Measurements from ENCODE around the gene DNAJA2.
"Not testable (repeated sequence)": the region's sequence is repeated elsewhere in the genome, so short reads cannot be mapped to it uniquely, and the experiment has no call there.

The DNAJA2 gene

DNA sequence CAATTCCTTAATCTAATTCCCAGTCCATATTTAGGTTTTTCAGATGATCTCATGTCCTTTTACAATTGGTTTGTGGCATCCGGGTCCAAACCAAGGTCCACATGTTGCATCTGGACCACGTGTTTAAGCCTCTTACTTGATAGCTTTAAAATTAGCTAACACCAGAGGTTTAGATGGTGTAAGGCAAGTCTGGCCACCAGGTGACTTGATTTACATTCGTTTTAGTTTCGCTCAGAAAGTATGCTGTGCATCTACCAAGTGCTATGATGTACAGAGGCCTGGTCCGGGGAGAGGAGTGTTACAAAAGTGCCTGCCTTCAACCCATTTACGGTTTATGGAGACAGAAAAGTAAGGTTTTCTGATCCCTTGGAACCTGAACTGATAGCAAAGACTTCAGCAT is 878 bp upstream of the DNAJA2 start:
- DNase-seq, result no peak

DNA sequence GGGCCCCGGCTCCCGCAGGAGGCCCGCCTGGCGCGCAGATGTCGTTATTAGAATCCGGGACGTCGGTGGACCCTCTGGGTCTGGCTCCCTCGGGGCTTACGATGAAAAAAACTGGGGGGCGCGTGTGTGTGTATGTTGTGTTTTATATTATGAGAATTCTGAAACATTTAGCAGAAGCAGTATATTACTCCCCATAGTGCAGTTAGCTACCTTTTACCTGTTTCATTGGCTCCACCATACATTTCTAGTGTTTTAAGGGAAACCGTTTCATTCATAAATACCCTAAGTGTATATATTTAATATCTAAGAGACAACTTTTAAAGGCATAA is 486 bp upstream of the DNAJA2 start:
- no peak for DNase-seq

DNA sequence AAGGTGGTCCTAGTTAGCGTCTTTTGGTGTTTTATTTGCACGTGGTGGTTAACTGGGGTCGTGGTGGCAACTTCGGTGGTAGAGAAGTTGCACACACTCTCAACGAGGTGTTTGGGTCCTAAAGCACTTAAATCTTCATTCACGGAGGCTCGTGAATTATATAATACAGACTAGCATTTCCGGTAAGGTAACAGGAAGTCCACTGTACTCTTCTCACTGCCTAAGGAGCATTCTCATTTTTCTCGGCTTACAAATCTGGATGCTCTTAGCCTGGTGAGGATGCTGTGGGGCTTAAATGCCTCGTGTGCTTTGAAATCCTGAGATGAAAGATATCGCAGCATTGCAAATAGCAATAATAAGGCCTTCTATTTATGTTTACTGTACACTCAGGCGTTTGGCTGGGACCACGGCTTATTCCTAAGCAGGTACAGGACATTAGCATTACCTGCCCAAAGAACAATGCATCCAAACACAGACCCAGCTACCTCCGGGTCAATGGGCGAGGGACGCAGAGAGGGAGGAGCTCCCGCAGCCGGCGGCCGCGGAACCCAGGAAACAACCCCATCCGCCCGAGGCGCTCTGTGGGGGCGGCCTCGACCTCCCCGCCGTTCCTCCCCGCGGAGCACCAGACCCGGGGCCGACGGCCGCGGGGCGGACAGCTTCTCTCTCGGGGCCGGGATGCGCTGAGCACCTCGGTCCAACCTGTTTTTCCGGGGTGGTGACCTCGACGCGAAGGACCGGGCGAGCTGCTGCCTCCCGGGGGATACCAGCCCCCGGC is 856 bp downstream of the DNAJA2 start:
- DNase-seq, result no peak

DNA sequence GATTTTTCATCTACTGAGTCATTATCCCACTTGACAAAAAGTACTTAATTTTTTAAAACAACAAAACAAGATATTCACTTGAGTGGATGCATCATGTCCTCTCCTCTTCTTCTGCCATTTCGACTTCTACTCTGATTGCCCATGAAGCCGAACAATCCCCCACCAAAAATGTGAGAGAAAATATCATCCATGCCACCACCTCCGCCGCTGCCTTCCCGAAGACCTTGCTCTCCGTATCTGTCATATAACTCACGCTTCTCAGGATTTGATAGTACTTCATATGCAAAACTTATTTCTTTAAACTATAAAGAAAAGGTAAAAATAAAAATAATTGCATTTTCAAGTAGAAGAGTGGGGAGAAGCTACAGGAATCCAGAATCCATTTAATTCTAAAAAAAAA is 2.2 kb downstream of the DNAJA2 start:
- DNase-seq, result no peak

DNA sequence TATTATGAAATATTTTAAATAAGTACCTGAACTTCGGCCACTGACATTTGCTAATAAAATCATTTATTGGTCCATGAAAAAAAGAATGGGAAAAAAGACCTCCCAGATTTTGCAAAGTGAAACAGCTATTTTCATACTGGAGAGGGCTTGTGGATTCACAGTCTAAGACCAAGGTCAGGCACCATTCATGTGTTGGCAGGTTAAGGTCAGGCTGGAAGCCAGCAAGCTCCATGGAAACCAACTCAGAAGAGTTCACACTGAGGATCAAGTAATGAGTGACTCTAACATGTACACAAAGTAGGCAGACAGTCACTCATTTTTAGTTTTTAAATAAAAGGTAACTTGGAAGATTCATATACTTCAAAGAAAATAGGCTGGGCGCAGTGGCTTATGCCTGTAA is 3.4 kb downstream of the DNAJA2 start:
- no peak for DNase-seq

DNA sequence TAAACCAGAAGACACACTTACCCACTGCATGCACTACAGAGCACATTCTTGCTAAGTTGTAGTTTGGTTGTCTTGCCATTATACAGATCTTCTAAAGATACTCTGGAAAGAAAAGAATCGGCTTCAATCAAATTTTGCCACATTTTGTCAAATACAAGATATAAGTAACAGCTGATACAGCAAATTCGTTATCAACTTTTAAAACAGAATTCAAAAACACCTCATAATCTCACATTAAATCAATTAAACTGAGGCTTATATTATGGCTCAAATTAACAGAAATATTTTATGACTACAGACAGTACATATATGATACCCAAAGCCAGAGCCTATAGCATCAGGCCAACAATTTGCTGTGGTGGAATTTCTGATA is 5.4 kb downstream of the DNAJA2 start:
- no peak for DNase-seq

DNA sequence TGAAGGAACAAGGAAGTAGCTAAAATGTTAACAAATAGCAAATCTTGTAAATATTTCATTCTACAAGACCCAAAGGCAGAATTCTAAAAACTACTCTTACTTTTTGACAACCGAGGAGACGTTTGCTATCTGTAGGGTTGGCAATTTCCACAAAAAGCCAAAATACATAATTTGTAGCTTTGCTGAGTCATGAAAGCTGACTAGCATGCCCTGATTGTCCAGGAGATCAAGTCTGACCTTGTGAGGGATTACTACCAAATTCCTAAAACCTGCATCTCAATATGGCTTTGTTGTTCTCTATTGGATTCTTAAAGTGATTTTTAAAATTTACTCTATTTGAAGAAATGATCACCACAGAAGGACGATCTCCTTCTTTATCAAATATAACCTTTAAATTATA is 10.8 kb downstream of the DNAJA2 start:
- DNase-seq, result no peak

DNA sequence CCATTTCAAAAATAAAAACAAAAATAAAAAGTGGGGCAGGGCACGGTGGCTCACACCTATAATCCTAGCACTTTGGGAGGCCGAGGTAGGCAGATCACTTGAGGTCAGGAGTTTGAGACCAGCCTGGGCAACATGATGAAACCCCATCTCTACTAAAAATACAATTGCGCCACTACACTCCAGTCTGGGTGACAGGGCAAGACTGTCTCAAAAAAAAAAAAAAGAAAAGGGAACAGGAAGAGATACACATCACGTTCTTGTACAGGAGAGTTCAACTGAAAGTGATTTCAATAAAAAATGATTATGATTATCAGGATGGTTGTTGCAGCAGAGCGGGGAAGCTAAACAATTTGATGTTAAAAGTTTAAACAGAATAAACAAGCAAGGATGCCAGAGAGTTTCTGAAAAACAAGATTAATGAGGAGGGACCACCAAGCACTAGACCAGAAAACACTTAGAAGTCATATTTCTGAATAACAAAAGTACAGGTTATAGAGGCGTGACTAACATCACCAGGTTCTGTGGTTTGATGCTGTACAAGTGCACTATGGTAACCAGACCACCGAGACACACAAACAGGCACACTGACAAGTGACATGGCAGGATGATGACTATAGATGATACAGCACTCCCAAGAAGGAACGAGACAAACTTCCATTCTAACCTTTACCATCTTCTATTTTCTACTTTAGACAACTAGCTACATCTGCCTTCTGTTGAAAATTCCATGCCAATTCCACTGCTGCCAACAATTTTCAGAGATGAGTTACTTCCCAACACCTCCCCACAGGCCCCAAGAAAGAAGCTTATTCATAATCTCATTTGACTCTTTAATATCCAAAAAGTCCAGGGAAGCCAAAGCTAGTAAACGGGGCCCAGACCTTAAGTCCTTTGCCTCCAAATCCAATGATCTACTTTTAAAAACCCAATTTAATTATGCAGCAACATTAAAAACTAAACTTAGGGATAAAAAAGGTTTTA is 11.8 kb downstream of the DNAJA2 start:
- DNase-seq, result no peak

DNA sequence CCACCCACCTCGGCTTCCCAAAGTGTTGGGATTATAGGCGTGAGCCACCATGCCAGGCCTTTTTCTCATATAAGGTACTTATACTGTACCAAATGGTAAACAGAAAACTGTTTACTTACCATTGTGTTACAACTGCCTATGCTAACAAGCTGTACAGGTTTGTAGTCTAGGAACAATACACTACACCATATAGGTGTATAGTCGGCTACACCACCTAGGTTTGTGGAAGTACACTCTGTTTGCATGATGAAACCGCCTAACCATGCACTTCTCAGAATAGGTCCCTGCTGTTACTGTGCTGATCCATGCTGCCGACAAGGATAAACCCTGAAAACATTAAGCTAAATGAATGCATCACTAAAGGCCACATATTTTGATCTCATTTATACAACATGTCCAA is 18.9 kb downstream of the DNAJA2 start:
- DNase-seq, result no peak

DNA sequence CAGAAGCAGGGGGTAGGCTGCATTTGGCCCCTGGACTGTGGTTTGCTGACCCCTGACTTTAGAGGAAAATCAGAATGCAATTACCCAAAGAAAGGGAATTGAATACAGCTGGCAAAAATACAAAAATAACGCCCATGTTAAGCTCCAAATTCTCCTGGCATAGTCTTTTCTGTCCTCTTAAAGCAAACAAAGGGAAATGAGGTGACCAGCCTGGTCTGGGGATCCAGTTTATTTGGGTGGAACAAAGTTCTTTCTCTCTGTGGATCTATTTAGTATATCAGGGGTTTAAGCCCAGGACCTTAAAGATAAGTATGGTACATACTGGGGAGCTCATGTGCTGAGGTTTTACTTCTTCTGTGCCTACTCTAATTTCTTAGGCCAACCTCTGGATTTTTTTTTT is 23.5 kb downstream of the DNAJA2 start:
- DNase-seq, result no peak

DNA sequence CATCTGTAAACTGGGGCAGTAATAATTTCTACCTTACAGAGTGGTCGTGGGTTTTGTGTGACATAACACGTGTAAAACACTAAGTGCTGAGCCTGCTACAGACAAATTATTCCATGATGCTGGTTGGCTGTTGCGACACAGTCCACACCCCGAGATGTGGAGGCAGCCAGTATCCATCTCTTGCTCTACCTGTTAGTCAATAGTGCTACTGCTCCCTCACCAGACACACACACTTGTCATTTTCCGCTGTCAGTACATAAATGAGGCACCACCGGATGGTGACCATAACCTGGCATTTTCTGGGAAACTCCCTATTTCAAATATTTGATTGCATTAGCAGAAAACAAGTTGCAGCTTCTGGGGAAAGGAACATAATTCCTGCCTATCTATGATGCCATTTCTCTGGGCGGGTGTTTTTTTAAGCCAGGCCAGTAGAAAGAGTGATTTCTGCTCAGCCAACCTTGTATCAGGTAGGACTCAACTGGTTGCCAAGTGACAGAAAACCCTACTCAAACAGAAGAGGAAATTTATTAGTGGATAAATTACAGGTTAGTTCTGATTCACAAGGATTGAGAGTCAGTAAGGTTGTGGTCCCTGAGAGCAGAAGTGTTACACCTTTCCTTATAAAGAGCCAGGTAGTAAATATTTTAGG is 24.1 kb downstream of the DNAJA2 start:
- DNase-seq, result no peak

DNA sequence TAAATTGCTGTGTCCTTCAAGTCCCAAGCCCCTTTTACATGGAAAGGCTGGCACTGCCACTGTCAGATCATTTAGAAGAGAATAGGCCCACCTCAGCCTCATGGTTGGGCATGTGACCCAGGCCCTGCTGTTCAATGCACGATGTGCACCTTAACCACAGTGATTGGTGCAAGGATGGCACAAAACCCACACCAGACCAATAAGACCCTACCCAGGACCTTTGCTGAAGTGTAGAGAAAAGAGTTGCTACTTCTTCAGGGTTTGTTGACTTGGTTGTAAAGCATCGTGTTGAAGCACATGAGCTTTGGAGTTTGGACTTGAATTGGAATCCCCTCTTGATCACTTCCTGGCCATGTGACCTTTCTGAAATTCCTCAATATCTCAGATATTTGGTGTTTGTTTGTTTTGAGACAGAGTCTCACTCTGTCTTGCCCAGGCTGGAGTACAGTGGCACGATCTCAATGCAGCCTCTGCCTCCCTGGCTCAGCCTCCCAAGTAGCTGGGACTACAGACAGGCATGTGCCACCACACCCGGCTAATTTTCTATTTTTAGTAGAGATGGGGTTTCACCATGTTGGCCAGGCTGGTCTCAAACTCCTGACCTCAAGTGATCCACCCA is 24.8 kb downstream of the DNAJA2 start:
- DNase-seq, result no peak

DNA sequence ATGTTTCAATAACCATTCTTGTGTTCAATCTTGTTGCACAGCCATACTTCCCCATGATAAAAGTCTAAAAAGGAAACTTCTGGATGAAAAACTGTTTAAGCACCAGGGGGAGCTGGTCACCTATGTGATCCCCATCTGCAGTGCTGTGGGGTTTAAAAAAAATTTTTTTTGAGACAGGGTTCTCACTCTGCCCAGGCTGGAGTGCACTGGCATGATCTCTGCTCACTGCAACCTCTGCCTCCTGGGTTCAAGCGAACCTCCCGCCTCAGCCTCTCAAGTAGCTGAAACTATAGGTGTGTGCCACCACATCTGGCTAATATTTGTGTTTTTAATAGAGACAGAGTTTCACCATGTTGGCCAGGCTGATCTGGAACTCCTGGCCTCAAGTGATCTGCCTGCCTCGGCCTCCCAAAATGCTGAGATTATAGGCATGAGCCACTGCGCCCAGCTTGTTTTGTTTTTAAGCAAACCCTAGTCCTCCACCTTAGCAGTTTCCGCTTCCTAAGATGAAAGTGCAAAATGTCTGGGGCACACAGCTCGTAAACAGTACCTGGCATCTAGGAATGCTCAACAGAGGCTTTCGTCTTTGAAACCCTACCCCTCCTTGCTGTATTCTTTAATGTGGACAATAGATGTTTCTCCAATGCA is 25.4 kb downstream of the DNAJA2 start:
- no peak for DNase-seq

DNA sequence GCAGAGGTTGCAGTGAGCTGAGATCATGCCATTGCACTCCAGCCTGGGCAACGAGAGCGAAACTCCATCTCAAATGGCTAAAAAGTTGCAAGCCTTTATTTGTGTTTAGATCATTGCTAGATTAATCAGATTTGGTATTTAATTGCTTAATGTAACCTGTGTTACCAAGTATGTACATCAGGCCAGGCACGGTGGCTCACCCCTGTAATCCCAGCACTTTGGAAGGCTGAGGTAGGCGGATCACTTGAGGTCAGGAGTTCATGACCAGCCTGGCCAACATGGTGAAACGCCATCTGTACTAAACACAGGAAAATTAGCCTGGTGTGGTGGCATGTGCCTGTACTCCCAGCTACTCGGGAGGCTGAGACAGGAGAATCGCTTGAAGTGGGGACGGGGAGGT is 28.8 kb downstream of the DNAJA2 start:
- DNase-seq, result not testable (repeated sequence)

DNA sequence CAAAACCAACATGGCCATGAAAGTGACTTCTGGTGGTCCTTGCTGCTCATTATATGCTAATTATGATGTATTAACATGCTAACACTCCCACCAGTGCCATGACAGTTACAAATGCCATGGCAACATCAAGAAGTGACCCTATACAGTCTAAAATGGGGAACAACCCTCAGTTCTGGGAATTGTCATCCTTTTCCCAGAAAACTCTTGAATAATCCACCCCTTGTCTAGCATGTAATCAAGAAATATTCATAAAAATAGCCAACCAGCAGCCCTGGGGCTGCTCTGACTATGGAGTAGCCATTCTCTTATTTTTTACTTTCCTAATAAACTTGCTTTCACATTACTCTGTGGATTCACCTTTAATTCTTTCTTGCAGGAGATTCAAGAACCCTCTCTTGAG is 35.9 kb downstream of the DNAJA2 start:
- DNase-seq, result no peak

DNA sequence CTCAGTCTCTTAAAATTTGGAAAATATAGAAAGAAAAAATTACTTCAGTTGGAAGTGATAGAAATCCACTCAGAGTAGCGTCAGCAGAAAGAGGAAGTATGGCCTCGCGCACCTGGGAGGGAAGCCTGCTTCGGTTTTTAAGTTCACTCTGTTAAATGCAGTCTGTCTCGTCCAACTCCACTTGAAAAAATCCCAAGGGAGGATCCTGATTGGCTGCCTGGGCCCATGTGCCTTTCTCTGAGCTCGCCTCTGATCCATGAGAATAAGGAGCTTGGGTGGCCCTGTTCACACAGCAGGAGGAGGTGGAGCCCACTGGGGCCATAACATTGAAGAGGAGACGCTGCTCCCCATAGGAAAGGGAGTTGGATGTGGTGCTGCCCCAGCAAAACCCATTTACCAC is 40.7 kb downstream of the DNAJA2 start:
- no peak for DNase-seq

DNA sequence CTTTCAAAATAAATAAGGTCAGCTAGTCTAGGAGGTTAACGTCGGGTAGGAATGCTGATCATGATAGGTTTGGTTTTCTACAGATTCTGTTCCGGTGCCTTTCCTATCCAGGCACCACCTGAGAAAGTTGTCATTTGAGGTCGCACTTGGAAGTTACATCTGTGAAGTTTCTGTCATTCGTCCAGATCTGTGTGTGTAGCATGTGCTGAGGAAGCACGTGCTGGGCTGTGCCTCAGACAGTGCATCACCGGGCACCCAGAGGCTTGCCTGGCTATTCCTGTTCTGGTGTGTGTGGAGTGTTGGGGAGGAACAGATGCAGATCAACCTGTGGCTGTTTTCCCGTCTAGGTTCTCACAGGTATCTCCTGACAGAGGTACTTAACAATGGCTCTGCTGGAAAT is 42.6 kb downstream of the DNAJA2 start:
- DNase-seq, result no peak

DNA sequence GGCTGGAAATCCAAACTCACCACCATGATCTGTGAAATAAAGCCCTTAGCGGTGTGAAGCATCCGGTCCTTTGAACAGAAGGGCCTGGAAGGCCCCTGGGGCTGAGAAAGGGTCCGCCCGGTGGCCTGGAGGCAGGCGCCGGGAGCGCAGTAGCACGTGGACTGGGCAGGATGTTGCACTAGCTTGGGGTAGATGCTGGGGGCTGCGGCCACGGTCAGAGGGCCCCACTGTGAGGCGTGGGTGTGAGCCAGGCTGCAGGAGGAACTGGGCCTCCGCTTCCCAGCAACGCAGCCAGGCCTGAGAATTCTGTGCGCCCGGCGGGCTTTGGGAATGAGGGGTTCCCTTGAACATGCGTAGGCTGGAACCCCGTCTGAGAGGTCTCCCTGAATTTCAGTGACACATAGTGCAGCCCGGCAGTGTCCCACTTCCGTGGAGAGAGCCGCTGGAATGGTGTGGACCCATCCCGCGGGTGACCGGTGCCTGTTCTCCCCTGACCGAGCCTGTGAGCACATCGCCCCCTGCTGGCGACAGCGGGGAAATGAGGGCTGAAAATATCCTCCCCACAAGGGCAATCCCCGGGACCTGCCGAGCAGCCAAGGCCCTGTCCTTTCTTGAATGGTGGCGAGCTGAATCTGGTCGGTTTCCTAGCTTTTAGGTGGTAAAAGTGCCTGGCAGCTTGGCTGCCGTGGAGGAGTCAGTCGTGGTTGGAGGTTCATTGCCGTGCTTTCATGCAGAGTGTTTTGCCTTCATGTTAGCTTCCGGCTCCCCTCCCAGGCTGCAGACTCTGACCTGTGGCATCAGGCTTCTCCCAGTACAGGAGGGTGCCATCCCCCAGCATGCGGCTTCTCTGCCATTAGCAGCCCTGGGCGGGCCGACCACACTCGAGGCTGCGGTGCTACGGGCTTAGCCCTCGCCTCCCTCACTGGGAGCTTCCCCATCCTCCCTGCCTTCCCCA is 43.8 kb downstream of the DNAJA2 start:
- no peak for DNase-seq

DNA sequence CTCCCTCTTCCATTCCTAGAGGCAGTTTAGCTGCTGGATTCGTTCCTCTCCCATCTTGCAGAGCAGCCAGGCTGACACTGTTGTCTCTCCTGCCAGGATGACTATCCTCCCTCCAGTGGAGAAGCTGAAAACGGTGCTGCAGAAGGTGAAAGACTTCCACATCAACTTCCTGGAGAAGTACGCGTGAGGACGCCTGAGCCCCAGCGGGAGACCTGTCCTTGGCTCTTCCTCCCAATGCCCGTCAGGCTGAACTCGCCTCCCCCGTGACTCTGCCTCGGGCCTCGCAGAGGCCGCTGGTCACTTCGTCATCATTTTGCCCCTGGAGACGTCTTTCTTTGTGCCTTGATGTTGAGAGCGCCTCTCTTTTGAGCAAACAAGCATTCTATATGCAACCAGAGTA is 44.7 kb downstream of the DNAJA2 start:
- DNase-seq, result no peak

DNA sequence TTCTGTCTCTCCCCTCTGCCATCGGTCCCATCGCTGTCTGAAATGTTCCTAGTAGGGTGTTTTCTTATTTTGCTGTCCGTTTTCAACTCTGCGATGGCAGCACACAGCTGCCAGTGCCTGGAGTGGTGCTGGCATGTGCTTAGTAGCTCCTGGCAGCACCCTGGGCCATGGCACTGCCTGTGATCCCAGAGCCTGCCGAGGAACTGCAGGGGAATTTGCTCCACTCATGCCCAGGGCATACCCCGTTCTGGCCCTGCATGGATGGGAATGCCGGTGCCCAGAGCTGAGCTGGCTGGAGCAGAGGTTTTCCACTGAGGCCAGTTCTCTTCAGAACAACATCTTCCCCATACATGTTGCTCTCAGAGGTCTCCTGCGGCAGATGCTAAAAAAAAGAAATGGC is 46.2 kb downstream of the DNAJA2 start:
- DNase-seq, result no peak

DNA sequence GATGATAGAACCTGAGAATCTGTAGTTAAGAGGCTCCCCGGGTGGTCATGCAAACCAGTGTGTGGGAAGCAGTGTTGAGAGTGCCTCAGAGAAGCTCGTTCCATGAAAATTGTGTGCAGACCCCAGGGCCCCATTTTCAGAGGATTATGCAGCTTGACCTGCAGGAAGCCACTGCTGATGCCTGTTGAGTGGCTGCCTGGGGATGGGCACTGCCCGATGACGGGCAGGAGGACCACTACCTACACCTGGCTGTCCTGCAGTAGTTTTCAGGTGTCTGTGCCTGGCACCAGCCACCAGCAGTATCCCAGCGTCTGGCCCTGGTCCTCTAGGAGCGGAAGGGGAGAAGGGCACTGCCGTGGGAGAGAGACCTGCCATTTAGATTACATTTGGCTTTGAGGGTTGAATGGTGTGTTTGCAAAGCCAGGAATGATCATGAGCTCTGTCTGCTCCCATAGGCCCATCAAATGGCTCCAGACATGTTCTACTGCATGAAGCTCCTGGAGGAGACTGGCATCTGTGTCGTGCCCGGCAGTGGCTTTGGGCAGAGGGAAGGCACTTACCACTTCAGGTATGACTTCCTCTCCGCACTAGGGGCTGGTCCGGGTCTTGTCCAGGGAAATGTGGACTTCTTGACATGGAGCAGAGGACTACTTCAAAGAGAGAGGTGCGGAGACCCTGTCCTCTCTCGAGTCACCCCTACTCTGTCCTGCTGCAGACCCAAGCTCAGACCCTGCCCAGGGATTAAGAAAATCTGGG is 46.8 kb downstream of the DNAJA2 start:
- no peak for DNase-seq

All from NCI-H748 treated with DMSO at 0.1 percent for 48 hours (cell line).